ENCODE data around the gene ZNF248. TPM values are rescaled to one million over a fixed set of nuclear protein-coding genes. Genes with fewer than 3 reads are reported as not detected.
"Not testable (repeated sequence)": the region's sequence is repeated elsewhere in the genome, so short reads cannot be mapped to it uniquely, and the experiment has no call there.

ZNF248 gene
- total RNA-seq, 1 donor from 2014 or later, result 13.9 TPM

- TF ChIP-seq CTCF (IDR thresholded peaks at IDR 0.05), result no peak
- Histone ChIP-seq H3K27me3 (no peaks in the 10 kb centered on the region), H3K27ac (no peak overlapping the region), H3K4me3 (no peak overlapping the region), H3K36me3 (no peaks in the 10 kb centered on the region), H3K4me1 (no peaks in the 10 kb centered on the region), H3K9me3 (no peaks in the 10 kb centered on the region)
- DNase-seq (ENCODE audit: low spot score in 2 of 2), result no peak
- intact Hi-C loops (cut with DNase I), result no loop called here
Measured at GRCh38 chr10:37865957-37866803, 8.8 kb upstream of the ZNF248 start.

- Histone ChIP-seq H3K27ac (no peak overlapping the region), H3K4me3 (no peak overlapping the region)
- intact Hi-C loops (cut with DNase I), result no loop called here
Measured at GRCh38 chr10:37865264-37865663, 7.9 kb upstream of the ZNF248 start.

GRCh38 chr10:37860494-37861190 is 3.2 kb upstream of the ZNF248 start:
- Histone ChIP-seq H3K27me3 (no peaks in the 10 kb centered on the region), H3K4me1 (peaks cover 0 to 16% of the 10 kb centered on the region in 2 donors), H3K9me3 (no peaks in the 10 kb centered on the region), H3K27ac (peak overlapping the region in 1 of 2 donors; percentile 43), H3K4me3 (no peak overlapping the region), H3K36me3 (no peaks in the 10 kb centered on the region)
- intact Hi-C loops (cut with DNase I), result no loop called here
- DNase-seq (ENCODE audit: low spot score in 2 of 2), result no peak
- no peak for TF ChIP-seq CTCF (IDR thresholded peaks at IDR 0.05)

More at GRCh38 chr10:37865264-37865663, 7.9 kb upstream of the ZNF248 start:
- Histone ChIP-seq H3K36me3 (no peaks in the 10 kb centered on the region), H3K27me3 (no peaks in the 10 kb centered on the region), H3K9me3 (no peaks in the 10 kb centered on the region), H3K4me1 (no peaks in the 10 kb centered on the region)
- no peak for TF ChIP-seq CTCF (IDR thresholded peaks at IDR 0.05)
- DNase-seq (ENCODE audit: low spot score in 2 of 2), result no peak

- peak overlapping the region in 1 of 2 donors; percentile 99 for H3K27ac ChIP-seq
- intact Hi-C loops (cut with DNase I), result loop anchor here (5.0 kb wide), 1 partner anchor 233 kb away; the partner anchor contains the start of gene ZNF37A
- H3K9me3 ChIP-seq; DNase-seq (ENCODE audit: low spot score in 2 of 2); H3K4me3 ChIP-seq; H3K27me3 ChIP-seq; H3K36me3 ChIP-seq: not testable (repeated sequence)
- peaks cover 0 to 25% of the 10 kb centered on the region in 2 donors for H3K4me1 ChIP-seq
Measured at GRCh38 chr10:37859270-37859669, 1.9 kb upstream of the ZNF248 start.

- Histone ChIP-seq H3K27me3 (no peaks in the 10 kb centered on the region), H3K4me3 (peak overlapping the region; percentile 81), H3K36me3 (no peaks in the 10 kb centered on the region), H3K27ac (peak overlapping the region; percentile 99 to 100), H3K4me1 (peaks cover 0 to 26% of the 10 kb centered on the region in 2 donors), H3K9me3 (no peaks in the 10 kb centered on the region)
- intact Hi-C loops (cut with DNase I), result loop anchor here (1.0 to 5.0 kb wide), 3 partner anchors 119 to 235 kb away; partner anchors contain the start of genes ZNF25, ZNF33A and ZNF37A
- TF ChIP-seq CTCF (IDR thresholded peaks at IDR 0.05), result no peak
- no peak for DNase-seq (ENCODE audit: low spot score in 2 of 2)
Measured at GRCh38 chr10:37856881-37857286, 526 bp downstream of the ZNF248 start.

GRCh38 chr10:37855636-37856035 is 1.8 kb downstream of the ZNF248 start:
- no peak overlapping the region for H3K27ac ChIP-seq
- intact Hi-C loops (cut with DNase I), result loop anchor here (5.0 kb wide), 1 partner anchor 237 kb away; the partner anchor contains the start of gene ZNF37A

More at GRCh38 chr10:37855636-37856035, 1.8 kb downstream of the ZNF248 start:
- Histone ChIP-seq H3K4me1 (peaks cover 0 to 26% of the 10 kb centered on the region in 2 donors), H3K27me3 (no peaks in the 10 kb centered on the region), H3K9me3 (no peaks in the 10 kb centered on the region), H3K4me3 (peak overlapping the region; percentile 81), H3K36me3 (no peaks in the 10 kb centered on the region)
- no peak for TF ChIP-seq CTCF (IDR thresholded peaks at IDR 0.05)
- no peak for DNase-seq (ENCODE audit: low spot score in 2 of 2)
